OCI-LY1 (cell line): ENCODE measurements around the gene SELP.

ENCODE experiments used
- EZH2 ChIP-seq: fragments of 200-600 bp; sonication (generic), shearing (Covaris generic); IDR thresholded peaks from 2 replicates; pipeline ENCODE4 v1.8.0; 2017; ENCODE audit warnings: borderline replicate concordance, mixed run types, mild to moderate bottlenecking, antibody characterized with exemption, low read length, moderate library complexity, mixed read lengths
- TF ChIP-seq, protein P1 (sequence below): fragments of 200-600 bp; sonication (generic), shearing (Covaris generic); IDR thresholded peaks from 2 replicates; pipeline ENCODE4 v1.5.1; 2017; ENCODE audit warnings: mild to moderate bottlenecking, antibody characterized with exemption, low read length, moderate library complexity, mixed read lengths

DNA sequence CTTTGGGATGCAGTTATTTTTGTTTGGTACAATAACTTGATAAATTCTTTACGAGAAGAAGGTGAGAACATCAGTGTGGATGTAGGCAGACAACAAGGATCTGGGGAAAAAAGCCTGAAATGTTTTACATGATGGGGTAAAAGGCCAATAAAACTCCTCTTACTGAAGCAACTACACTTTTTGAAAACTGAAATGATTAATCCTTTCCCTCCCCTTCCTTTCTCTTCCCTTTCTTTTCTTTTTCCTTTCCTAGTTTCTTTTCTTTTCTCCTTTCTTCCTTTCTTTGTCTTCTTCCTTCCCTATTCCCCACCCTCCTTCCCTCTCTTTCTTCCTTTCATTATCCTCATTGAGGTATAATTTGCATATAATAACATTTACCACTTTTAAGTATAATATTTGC is 68.2 kb downstream of the SELP start:
- TF ChIP-seq, protein P1, sequence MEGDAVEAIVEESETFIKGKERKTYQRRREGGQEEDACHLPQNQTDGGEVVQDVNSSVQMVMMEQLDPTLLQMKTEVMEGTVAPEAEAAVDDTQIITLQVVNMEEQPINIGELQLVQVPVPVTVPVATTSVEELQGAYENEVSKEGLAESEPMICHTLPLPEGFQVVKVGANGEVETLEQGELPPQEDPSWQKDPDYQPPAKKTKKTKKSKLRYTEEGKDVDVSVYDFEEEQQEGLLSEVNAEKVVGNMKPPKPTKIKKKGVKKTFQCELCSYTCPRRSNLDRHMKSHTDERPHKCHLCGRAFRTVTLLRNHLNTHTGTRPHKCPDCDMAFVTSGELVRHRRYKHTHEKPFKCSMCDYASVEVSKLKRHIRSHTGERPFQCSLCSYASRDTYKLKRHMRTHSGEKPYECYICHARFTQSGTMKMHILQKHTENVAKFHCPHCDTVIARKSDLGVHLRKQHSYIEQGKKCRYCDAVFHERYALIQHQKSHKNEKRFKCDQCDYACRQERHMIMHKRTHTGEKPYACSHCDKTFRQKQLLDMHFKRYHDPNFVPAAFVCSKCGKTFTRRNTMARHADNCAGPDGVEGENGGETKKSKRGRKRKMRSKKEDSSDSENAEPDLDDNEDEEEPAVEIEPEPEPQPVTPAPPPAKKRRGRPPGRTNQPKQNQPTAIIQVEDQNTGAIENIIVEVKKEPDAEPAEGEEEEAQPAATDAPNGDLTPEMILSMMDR = no peak
- no peak for TF ChIP-seq EZH2
